B cell (primary cell): ENCODE measurements around the gene CD1B. TPM values are rescaled to one million over a fixed set of nuclear protein-coding genes. Genes with fewer than 3 reads are reported as not detected.

Experiments
- ATAC-seq: fragments of 200-7000 bp; cut with Tn5 transposase; one replicate; pipeline ENCODE4 v1.10.0; 2021; ENCODE audit warnings: low read depth, mild to moderate bottlenecking, moderate number of reproducible peaks, moderate library complexity
- CTCF ChIA-PET: fragments of 350-600 bp; sonication (Branson Sonifier 250); formaldehyde crosslinking; loops from one replicate; lab custom pipeline; 2021; ENCODE audit warnings: antibody characterized with exemption, inconsistent platforms; lab: Charles Lee
- POLR2A ChIA-PET: fragments of 350-600 bp; sonication (Branson Sonifier 250); formaldehyde crosslinking; loops from one replicate; lab custom pipeline; 2021; ENCODE audit warnings: antibody characterized with exemption; lab: Charles Lee
- DNase-seq: peaks from one replicate; pipeline ENCODE4 v3.0.0; 2013
- H2AFZ ChIP-seq: 2 replicates; pipeline ENCODE4 v1.6.1; 2012; ENCODE audit warnings: mild to moderate bottlenecking, low read depth, low read length; ENCODE audit not compliant: insufficient read depth, poor library complexity, severe bottlenecking
- H3K27ac ChIP-seq, 2 donors: 1 replicate in 1 of 2; 2 replicates in 1 of 2; pipeline ENCODE4 v1.5.1; 2012 to 2013; ENCODE audit warnings: low read length in 2 of 2, mild to moderate bottlenecking in 2 of 2, moderate library complexity in 1 of 2
- H3K27me3 ChIP-seq, 4 experiments: fragments of 200-600 bp in 1 of 4; sonication (generic) in 1 of 4; replicated peaks in 1 of 4; 1 replicate in 2 of 4; 2 replicates in 2 of 4; pipeline versions ENCODE4 v1.6.1 to v1.7.0; 2013 to 2016; ENCODE audit warnings: low read length in 3 of 4, mild to moderate bottlenecking in 2 of 4, mixed read lengths in 1 of 4, moderate library complexity in 1 of 4; ENCODE audit not compliant: insufficient read depth in 4 of 4, control insufficient read depth in 3 of 4; ENCODE audit errors: control extremely low read depth in 1 of 4
- H3K36me3 ChIP-seq, 2 experiments: replicated peaks in 1 of 2; 1 replicate in 1 of 2; 2 replicates in 1 of 2; pipeline versions ENCODE4 v1.6.1 to v1.7.1; 2013; ENCODE audit warnings: low read length in 1 of 2; ENCODE audit not compliant: insufficient read depth in 2 of 2, control insufficient read depth in 1 of 2; ENCODE audit errors: control extremely low read depth in 1 of 2, extremely low read depth in 1 of 2
- H3K4me1 ChIP-seq, 2 donors: fragments of 200-600 bp in 1 of 2; sonication (generic) in 1 of 2; 1 replicate in 1 of 2; 2 replicates in 1 of 2; pipeline versions ENCODE4 v1.5.1 to v1.6.1; 2013 to 2017; ENCODE audit warnings: low read length in 2 of 2; ENCODE audit not compliant: control insufficient read depth in 2 of 2, insufficient read depth in 2 of 2
- H3K4me2 ChIP-seq: replicated peaks from 2 replicates; pipeline ENCODE3; 2012; ENCODE audit warnings: mild to moderate bottlenecking, low read depth, low read length; ENCODE audit not compliant: poor library complexity, severe bottlenecking
- H3K4me3 ChIP-seq, 5 experiments: fragments of 200-600 bp in 1 of 5; sonication (generic) in 1 of 5; 1 replicate in 3 of 5; 2 replicates in 2 of 5; pipeline versions ENCODE4 v1.5.1 to v1.7.0; 2011 to 2016; ENCODE audit warnings: low read length in 4 of 5, mild to moderate bottlenecking in 4 of 5, low read depth in 2 of 5, control low read depth in 1 of 5, moderate library complexity in 1 of 5; ENCODE audit not compliant: insufficient read depth in 1 of 5; ENCODE audit errors: control extremely low read depth in 1 of 5, extremely low read depth in 1 of 5
- H3K79me2 ChIP-seq: fragments of 200-600 bp; sonication (generic); one replicate; pipeline ENCODE4 v1.6.0; 2016; ENCODE audit warnings: low read length; ENCODE audit not compliant: control insufficient read depth, insufficient read depth
- H3K9ac ChIP-seq: fragments of 200-600 bp; sonication (generic); 2 replicates; pipeline ENCODE4 v1.6.1; 2017; ENCODE audit warnings: mild to moderate bottlenecking, low read length, moderate library complexity
- H3K9me3 ChIP-seq, 3 donors: one replicate each; pipeline versions ENCODE4 v1.6.1 to v1.7.1; 2013; ENCODE audit warnings: low read length in 2 of 3; ENCODE audit not compliant: control insufficient read depth in 2 of 3, insufficient read depth in 1 of 3; ENCODE audit errors: control extremely low read depth in 1 of 3
- H4K20me1 ChIP-seq: 2 replicates; pipeline ENCODE4 v1.6.0; 2012; ENCODE audit warnings: mild to moderate bottlenecking, low read length; ENCODE audit not compliant: insufficient read depth, control insufficient read depth, poor library complexity, severe bottlenecking
- H3K27ac Mint-ChIP-seq: one replicate; pipeline ENCODE4 v1.8.0; 2021; ENCODE audit warnings: mixed read lengths
- H3K27me3 Mint-ChIP-seq: one replicate; pipeline ENCODE4 v1.8.0; 2021; ENCODE audit warnings: mixed read lengths
- H3K4me1 Mint-ChIP-seq: one replicate; pipeline ENCODE4 v1.8.0; 2021; ENCODE audit warnings: mixed read lengths
- H3K4me3 Mint-ChIP-seq: one replicate; pipeline ENCODE4 v1.8.0; 2021; ENCODE audit warnings: mixed read lengths
- H3K9me3 Mint-ChIP-seq: one replicate; pipeline ENCODE4 v1.8.0; 2022; ENCODE audit warnings: mixed read lengths; ENCODE audit not compliant: insufficient read depth
- EZH2 ChIP-seq: IDR thresholded peaks from 2 replicates; pipeline ENCODE4 v1.6.1; 2012; ENCODE audit warnings: borderline replicate concordance, low read depth, mild to moderate bottlenecking, moderate library complexity, low read length; ENCODE audit not compliant: insufficient read depth, poor library complexity, severe bottlenecking
- WGBS: methylation state at CpG from one replicate; pipeline ENCODE4 v1.1.5; 2013; ENCODE audit warnings: missing lambda C conversion rate; ENCODE audit not compliant: insufficient coverage; 5-methylcytosine and 5-hydroxymethylcytosine counted together
- intact Hi-C: fragments of 100-400 bp; cut with micrococcal nuclease; formaldehyde crosslinking; loops from one replicate; pipeline ENCODE4 v1.10.0; 2022
- polyA plus RNA-seq: library from polyadenylated mRNA; depleted of rRNA; stranded (reverse); fragments of >200 nt; gene quantifications from 2 replicates; pipeline ENCODE4 v1.2.3, GENCODE V29; 2012
- total RNA-seq, 2 donors: library from RNA; stranded (reverse); fragments of 120-200 nt in 1 of 2; gene quantifications; 1 replicate in 1 of 2; 2 replicates in 1 of 2; pipeline versions ENCODE4 v1.2.3 to v1.2.4, GENCODE V29; 2013 to 2022
- TF ChIP-seq, protein P1 (sequence below): fragments of 200-600 bp; IDR thresholded peaks from one replicate; pipeline ENCODE4 v1.8.0; 2022; ENCODE audit warnings: antibody characterized with exemption, mild to moderate bottlenecking

The CD1B gene
- total and polyA plus RNA-seq, 2 donors (not counting 1 experiment from before 2014, with no cell fraction given), result 0.09 TPM; not detected in 1

GRCh38 chr1:158310623-158311022, 20.7 kb downstream of the CD1B start:
- peak overlapping the region; percentile 17 for H3K4me2 ChIP-seq
- H3K9me3 ChIP-seq, result peaks cover 0 to 3% (median 0%) of the 10 kb centered on the region in 3 donors
- H3K4me1 Mint-ChIP-seq, result peaks cover 22% of the 10 kb centered on the region
- no peak overlapping the region for H3K4me3 ChIP-seq
- no peaks in the 10 kb centered on the region for H3K36me3 ChIP-seq
- POLR2A ChIA-PET, result no interaction called here
- H3K4me1 ChIP-seq, result peaks cover 0 to 14% of the 10 kb centered on the region in 2 donors
- intact Hi-C loops, result no loop called here
- no peaks in the 10 kb centered on the region for H3K79me2 ChIP-seq
- TF ChIP-seq, protein P1, sequence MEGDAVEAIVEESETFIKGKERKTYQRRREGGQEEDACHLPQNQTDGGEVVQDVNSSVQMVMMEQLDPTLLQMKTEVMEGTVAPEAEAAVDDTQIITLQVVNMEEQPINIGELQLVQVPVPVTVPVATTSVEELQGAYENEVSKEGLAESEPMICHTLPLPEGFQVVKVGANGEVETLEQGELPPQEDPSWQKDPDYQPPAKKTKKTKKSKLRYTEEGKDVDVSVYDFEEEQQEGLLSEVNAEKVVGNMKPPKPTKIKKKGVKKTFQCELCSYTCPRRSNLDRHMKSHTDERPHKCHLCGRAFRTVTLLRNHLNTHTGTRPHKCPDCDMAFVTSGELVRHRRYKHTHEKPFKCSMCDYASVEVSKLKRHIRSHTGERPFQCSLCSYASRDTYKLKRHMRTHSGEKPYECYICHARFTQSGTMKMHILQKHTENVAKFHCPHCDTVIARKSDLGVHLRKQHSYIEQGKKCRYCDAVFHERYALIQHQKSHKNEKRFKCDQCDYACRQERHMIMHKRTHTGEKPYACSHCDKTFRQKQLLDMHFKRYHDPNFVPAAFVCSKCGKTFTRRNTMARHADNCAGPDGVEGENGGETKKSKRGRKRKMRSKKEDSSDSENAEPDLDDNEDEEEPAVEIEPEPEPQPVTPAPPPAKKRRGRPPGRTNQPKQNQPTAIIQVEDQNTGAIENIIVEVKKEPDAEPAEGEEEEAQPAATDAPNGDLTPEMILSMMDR, result no peak
- no peak for TF ChIP-seq EZH2
- no peaks in the 10 kb centered on the region for H3K27me3 Mint-ChIP-seq
- peaks cover 8% of the 10 kb centered on the region for H3K9me3 Mint-ChIP-seq
- ATAC-seq, result no peak
- H3K27ac Mint-ChIP-seq, result no peak overlapping the region
- H3K27me3 ChIP-seq, result no peaks in the 10 kb centered on the region
- peak overlapping the region; percentile 11 for H3K4me3 Mint-ChIP-seq
- DNase-seq, result no peak
- H3K27ac ChIP-seq, result no peak overlapping the region
- CTCF ChIA-PET, result no interaction called here
- no peak overlapping the region for H2AFZ ChIP-seq
- WGBS, result no CpG with 5 or more reads among the region's 1 CpG
- no peak overlapping the region for H3K9ac ChIP-seq
- H4K20me1 ChIP-seq, result no peaks in the 10 kb centered on the region

GRCh38 chr1:158295791-158296190, 35.5 kb downstream of the CD1B start:
- no peak overlapping the region for H3K27ac ChIP-seq
- no peaks in the 10 kb centered on the region for H3K27me3 ChIP-seq
- POLR2A ChIA-PET, result no interaction called here
- peaks cover 34 to 37% of the 10 kb centered on the region in 2 donors for H3K4me1 ChIP-seq
- H3K4me2 ChIP-seq, result no peak overlapping the region
- Mint-ChIP-seq H3K27me3 (no peaks in the 10 kb centered on the region), H3K27ac (no peak overlapping the region), H3K9me3 (peaks cover 2% of the 10 kb centered on the region), H3K4me3 (no peak overlapping the region), H3K4me1 (peaks cover 8% of the 10 kb centered on the region)
- CTCF ChIA-PET, result interaction anchor here (0.6 to 2.9 kb wide), 3 partner anchors 34 to 92 kb away, joined by 3 to 13 read pairs (median 3); no protein-coding TSS in a partner anchor
- no peak overlapping the region for H3K4me3 ChIP-seq
- ATAC-seq, result no peak
- 100% methylated on average over 2 of the region's 2 CpGs for WGBS
- peaks cover 5 to 17% of the 10 kb centered on the region in 2 experiments for H3K36me3 ChIP-seq
- TF ChIP-seq, protein P1, result no peak
- TF ChIP-seq EZH2, result no peak
- H3K9ac ChIP-seq, result no peak overlapping the region
- no peaks in the 10 kb centered on the region for H4K20me1 ChIP-seq
- no peak for DNase-seq
- intact Hi-C loops, result no loop called here
- H2AFZ ChIP-seq, result no peak overlapping the region
- H3K79me2 ChIP-seq, result peaks cover 53% of the 10 kb centered on the region
- H3K9me3 ChIP-seq, result peaks cover 2 to 15% (median 6%) of the 10 kb centered on the region in 3 donors
